T1000 (cell line): ENCODE results near the gene COPE.
"Not testable (repeated sequence)": the region's sequence is repeated elsewhere in the genome, so short reads cannot be mapped to it uniquely, and the experiment has no call there.

Experiments used
- DNase-seq: peaks from one replicate; lab custom pipeline; 2025; ENCODE audit warnings: mixed read lengths; lab: John Stamatoyannopoulos, UW

COPE gene

DNA sequence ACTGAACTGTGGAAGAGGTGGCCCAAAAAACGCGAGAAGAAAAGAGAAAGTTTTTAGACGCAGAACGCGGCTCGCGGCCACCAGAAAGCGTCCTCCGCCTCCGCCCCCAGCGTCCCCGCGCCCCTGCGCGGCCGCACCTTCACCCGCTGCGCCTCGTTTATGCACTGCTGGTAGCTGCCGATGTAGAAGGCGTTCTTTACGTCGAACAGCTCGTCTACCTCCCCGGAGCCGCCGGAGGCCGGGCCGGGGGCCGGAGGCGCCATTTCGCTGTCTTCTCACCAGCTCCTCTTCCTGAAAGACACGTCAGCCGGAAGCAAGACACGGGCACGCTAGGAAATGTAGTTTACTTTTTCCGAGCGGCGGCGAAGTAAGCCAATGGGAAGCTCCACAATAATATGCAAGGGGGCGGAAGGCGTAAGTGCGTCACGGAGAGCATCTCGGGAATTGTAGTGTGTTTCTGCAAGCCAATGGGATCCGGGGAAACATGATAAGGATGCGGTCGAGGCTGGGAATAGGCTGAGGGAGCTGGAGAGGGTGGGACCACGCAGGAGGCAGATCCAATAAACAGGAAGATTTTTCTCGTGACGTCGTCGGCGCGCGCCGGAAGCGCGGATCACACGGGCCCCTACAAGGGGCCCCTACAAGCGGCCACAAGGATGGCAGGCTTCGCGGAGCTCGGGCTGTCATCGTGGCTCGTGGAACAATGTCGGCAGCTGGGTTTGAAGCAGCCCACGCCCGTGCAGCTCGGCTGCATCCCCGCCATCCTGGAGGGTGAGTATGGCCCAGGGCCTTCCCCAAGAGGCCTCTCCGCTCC, at the start of gene COPE, which contains the start of gene DDX49:
Gene COPE, minus strand, starts transcription at position 302 of the 814 bp plus-strand sequence. Its CDS starts 39 bp downstream, at position 263.
Gene DDX49, plus strand, starts transcription at position 630 of the 814 bp plus-strand sequence. Its CDS starts 27 bp downstream, at position 657.
- DNase-seq, result peak; percentile 95

DNA sequence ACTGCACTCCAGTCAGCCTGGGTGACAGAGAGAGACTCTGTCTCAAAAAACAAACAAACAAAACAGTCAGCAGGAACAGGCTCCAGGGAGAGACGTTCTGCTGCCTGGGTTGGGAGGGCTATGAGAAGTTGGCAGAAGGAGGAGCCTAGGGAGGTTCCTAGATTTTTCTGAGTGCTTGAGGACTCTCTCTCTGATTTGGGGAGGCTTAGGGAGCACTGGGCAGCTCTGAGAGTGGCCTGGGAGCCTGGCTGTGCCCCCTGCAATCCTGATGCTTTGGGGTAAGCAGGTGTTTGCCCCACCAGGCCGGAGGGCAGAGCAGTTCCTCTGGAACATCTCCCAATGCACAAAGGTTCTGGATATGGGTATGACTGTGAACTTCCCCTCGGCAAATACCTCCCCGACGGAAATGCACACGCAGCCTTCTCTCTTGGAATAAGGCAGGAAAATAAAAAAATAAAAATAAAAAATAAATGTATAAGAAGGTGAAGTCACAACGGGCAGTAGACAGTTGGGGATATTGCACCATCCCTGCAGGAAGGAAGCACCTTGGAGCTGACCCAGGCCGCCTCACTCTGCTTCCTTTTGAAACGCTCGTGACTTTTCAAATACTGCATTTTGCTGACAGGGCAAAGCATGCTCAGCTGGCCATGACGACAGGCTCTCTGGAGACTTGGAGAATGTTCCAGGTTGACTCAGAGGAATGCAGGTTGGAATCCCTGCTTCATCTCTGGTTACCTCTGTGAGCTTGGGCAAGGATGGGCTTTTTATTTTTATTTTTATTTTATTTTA, 48.4 kb upstream of the COPE start:
- DNase-seq, result peak; percentile 40

DNA sequence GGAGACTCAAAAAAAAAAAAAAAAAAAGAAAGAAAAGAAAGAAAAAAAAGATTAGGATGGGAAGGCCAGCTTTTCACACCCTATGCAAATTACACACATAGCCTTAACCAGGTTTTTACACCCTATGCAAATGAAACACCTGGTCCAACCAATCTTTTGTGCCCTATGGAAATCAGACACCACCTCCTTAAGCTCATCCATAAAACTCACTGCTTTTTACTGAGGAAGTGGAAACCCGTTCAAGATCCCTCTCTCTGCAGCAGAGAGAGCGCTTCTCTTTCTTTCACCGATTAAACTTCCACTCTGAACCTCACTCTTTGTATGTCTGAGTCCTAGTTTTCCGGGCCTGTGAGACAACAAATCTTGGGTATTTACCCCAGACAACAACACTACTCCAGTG, 47.1 kb upstream of the COPE start:
- DNase-seq, result no peak

DNA sequence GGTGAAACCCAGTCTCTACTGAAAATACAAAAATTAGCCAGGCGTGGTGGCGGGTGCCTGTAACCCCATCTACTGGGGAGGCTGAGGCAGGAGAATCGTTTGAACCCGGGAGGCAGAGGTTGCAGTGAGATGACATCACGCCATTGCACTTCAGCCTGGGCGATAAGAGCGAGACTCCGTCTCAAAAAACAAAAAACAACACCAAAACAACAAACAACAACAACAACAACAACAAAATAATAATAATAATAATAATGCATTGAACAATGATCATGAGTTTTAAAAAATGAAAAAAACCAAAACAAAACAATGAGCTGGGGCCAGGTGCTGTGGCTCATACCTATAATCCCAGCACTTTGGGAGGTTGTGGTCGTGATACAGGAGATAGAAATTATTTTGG, 44.9 kb upstream of the COPE start:
- no peak for DNase-seq

DNA sequence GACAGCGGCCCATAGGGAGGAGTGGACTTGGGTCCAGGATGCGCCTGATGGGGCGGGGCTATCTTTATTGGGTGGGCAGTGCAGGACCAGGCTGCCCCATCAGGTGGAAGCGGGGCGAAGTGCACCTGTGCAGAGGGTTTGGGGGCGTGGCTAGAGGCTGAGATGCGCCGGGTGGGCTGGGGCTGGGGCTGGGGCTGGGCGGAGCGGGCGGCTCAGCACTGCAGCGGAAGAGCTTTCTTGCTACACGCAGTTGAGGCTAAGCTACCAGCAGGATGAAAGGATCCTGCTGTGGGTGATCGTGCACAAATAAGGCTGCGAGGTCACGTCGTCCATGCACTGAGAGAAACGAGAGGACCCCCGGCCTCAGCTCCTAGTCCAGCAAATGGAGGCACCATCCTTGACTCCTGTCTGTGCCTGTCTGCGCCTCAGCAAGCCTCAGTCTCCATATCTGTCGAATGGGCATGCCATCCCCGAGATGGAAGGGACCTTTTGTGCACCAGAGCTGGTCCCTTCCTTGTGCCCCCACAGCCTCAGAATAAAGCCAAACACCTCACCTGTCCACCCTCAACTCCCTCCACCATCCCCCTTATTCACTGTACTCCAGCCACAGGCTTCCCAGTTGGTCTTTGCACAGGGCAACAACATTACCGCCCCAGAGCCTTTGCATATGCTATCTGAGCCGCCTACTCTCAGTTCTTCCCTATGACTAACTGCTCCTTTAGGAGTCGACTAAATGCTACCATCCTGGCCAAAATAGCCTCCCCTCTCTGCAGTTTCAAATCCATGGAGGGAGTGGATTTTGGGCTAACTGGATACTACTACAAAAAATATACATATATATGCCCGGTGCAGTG, 42.8 kb upstream of the COPE start:
- DNase-seq, result no peak

DNA sequence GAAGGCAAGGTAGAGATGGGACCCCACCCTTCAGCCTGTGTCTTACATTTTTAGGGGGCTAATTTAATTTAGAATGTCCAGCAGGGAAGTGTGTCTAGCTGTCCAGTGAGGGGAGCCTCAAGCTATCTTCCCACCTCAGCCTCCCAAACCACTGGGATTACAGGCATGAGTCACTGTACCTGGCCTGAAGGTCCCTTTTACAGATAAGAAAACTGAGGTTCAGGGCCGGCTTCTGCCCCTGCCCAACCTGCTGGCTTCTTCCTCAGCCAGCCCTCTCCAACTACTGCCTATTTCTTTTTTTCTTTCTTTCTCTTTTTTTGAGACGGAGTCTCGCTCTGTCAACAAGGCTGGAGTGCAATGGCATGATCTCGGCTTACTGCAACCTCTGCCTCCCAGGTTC, 41.2 kb upstream of the COPE start:
- no peak for DNase-seq

DNA sequence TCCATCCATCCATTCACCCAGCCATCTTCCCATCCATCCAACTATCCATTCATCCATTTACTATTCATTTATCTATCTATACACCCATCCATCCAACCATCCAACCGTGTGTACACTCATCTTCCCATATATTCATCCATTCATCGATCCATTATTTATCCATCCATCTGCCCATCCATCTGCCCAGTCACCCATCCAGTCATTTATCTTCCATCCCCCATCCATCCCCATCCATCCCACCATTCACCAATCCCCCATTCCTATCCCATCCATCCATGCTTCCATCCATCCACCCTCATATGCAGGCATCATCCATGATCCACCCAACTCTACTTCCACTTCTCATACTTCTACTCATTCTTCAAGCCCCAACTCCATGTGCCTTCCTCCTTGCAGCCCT, 35.9 kb upstream of the COPE start:
- no peak for DNase-seq

DNA sequence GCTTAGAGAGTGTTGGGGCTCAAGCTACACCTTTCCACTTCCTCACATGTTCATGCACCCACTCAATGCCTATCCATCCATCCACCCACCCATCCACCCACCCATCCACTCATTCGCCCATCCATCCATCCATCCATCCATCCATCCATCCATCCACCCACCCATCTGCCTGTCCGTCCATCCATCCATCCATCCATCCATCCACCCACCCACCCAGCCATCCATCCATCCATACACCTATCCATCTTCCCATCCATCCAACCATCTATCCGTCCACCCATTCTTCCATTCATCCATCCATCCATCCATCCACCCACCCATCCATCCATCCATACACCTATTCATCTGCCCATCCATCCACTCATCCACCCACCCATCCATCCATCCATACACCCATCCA, 34.9 kb upstream of the COPE start:
- no peak for DNase-seq

DNA sequence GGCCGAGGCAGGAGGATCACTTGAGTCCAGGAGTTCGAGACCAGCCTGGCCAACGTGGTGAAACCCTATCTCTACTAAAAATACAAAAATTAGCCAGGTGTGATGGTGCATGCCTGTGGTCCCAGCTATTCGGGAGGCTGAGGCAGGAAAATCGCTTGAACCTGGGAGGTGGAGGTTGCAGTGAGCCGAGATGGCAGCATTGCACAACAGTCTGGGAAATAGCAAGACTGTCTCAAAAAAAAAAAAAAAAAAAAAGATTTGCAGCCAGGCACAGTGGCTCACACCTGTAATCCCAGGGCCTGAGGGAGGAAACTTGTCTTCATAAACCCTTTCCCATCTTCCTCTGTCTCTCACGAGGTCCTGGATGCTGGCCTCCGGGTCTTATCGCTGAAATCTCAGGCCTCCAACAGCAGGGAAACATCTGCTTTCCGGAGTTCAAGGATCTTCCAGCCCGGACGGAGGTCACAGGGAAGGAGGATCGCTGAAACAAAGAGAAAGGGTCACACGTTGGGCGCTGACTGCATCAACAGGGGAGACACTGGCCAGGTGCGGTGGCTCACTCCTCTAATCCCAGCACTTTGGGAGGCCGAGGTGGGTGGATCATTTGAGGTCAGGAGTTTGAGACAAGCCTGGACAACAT, 33.3 kb upstream of the COPE start:
- not testable (repeated sequence) for DNase-seq

DNA sequence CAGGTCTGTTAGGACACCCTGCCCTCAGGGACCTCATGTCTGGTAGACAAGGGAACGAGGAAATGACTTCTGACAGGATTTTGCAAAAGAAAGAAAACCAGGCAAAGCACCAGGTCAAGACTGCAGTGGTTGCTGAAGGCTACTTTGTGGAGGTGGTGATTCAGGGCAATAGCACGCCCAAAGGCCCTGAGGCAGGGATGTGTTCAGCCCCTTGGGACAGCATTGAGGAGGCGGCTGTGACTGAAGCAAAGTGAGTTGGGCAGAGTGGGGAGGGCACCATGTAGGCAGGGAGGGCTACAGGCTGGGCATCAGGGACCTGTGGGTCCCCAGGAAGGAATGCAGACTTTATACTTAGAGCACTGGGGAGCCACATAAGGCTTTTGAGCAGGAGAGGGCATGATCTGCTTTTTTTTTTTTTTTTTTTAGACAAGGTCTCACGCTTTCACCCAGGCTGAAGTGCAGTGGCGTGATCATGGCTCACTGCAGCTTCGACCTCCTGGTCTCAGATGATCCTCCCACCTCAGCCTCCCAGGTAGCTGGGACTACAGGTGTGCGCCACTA, 32.6 kb upstream of the COPE start:
- peak; percentile 94 for DNase-seq

DNA sequence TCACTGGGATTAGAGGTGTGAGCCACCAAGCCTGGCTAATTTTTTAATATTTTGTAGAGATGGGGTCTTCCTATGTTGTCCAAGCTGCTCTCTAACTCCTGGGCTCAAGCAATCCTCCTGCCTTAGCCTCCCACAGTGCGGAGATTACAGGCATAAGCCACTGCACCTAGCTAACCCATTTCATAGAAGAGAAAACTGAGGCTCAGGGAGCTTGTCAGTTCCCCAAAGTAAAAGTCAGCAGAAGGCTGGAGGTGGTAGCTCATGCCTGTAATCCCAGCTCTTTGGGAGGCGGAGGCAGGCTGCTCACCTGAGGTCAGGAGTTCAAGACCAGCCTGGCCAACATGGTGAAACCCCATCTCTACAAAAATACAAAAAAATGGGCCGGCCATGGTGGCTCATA, 30.7 kb upstream of the COPE start:
- no peak for DNase-seq

DNA sequence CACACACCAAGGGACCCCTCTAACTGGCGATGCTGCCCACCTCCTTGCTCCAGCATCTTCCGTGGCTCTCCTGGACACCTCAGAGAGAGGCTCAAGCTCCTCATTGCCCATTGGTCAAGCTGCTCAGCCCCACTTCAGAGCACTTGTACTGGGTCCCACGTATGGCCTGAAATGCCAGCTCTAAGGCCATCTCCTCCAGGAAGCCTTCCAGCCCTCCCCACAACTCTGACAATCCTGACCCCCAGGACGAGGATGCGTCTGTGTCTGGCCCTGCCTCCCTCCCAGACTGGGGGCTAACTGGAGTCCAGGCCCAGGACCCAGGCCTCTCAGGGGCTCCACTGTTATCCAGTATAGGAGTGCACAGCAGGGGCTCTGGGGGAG, 29.8 kb upstream of the COPE start:
- DNase-seq, result no peak

DNA sequence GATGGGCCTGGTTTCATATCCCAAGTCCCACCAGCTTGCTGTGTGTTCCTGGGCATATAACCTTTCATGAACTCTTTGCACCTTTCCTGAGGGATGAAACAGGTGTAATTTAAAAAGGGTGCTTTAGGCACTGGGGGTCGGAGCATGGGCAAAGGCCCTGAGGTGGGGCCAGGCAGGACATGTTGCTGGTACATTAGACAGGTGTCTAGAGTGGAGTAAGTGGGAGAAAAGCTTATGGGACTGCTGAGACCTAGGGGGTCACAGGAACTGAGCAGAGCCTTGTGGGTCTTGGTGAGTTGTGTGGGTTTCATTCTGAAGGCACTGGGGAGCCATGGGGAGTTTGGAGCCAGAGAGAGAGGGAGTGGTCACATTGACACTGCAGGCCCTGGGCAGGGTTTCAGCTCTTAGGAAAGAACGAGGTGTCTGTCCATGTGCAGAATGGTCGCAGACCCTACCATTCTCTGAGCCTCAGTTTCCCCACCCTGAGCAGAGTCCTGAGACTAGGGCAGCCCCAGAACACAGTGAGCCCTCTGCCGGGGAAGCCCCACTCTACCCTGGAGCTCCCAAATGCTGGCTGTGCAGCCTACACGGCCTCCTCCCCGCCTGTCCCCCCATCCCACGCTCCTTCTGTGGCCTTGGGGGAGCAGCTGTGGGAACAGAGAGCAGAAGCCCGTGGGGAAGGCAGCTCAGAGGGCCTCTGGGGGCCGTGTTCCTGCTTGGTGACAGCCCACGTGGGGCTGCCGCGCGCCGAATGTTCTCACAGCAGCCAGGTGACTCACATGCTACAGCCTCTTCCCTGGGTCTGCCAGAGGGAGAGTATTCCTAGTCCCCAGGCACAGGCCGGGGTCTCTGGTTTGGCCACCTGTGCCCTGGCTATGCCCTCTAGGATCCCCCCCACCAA, 29.1 kb upstream of the COPE start:
- no peak for DNase-seq

DNA sequence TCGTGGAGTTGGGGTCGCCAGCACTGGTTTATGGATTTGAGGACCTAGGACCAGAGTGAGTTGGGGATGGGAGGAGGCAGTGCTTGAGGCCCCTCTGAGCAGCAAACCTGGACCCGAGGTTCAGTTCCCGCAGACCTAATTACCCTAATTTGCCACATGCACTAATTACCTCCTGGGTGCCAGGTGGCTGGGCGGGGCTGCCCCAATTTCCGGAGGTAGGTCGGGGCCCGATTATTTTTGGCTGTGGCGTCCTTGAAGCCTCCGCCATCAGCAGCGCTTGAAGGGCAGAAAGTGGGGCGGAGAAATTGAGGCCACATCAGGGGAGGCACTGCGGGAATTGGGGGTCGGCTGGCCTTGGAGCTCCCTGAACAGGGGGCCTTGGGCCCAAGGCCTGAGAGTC, 27.7 kb upstream of the COPE start:
- DNase-seq, result no peak

DNA sequence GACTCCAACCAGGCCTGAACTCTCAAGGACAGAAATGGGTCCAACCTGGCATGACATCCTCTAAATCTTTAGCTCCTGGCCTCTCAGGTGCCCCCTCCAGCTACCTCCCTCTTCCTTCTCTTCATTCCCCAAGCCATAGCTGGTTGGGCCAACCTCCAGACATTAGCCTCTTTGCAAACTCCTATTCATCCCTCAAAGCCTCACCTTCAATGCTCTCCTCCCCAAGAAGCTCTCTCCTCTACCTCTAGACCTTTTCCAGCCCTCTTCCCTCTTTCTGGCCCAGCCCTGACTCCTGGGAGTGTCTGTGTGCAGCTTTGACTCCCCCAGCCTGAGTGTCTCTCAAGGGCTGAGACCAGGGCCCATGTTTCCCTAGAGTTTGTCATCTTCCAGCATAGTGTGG, 27.1 kb upstream of the COPE start:
- no peak for DNase-seq

DNA sequence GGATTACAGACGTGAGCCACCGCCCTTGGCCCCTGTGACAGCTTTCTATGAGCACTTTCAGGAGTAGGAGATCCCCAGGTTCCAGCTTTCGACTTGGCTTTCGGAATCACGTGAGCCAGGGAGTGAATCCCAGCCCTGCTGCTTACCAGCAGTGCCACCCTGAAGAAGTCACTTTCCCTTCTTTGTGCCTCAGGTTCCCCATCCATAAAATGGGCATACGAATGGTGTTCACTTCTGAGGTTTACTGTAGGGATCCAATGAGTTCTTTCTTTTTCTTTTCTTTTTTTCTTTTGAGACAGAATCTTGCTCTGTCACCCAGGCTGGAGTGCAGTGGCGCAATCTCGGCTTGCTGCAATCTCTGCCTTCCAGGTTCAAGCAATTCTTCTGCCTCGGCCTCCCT, 26.1 kb upstream of the COPE start:
- DNase-seq, result no peak

DNA sequence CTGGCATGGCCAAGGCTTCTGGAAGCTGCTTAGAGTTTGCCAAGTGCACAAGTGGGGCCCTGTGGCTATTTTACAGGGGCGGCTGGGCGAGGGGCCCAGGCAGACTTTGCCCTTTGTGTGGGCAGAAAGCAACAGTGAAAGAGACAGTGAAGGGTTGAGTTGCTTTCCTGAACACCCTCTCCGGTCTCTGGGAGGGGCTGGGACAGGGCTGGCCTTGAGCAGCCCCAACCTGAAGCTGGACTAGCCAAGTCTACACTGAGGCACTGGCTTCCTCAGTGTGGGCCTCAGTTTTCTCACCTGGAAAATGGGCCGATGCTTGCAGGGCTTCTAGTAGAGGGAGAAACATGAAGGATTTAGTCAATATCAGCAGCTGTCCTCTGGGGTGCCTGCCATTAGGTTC, 24.3 kb upstream of the COPE start:
- no peak for DNase-seq

DNA sequence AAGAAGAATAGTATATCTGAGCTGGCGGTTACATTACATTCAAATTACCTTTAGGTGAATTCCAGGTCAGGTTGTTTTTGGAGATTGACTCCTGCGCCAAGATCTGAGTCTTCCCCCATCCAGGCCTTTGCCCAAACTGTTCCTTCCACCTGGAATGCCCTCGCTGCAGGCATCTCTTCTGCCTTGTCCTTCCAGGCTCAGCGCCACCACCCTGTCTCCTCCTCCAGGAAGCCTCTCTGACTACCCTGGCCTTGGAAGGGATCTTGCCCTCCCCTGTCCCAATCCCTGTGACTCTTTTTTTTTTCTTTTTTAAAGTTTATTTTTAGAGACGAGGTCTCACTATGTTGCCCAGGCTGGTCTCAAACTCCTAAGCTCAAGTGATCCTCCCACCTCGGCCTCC, 23.5 kb upstream of the COPE start:
- no peak for DNase-seq

DNA sequence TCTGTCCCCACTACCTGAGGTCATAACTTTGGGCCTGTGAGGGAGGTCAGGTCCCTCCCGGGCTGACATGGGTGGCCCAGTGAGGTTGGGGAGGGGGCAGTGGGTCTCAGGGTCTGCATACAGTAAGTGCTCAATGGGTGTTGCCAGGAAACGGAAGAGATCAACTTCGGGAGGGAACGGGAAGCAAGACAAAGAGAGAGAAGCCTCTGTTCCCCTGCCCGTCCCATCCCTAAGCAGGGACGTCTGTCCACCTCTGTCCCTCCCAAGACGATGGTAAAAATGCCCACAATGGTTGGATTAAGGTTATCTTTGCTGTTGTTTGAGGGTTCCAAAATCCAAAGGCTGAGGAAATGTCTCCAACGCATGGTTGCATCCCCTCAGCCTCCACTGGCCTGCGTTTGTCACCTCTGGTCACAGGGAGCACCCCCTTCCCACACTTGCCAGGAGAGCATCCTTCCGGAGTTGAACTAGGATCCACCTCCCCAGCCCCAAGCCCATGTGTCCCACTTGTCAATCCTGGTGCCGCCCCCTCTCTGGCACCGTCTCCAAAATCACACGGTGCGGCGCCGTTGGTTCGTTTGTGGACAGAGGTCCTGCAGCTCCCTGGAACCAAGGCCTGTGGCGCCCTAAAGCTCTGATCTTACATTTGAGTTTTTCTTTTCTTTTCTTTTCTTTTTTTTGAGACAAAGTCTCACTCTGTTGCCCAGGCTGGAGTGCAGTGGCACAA, 22.6 kb upstream of the COPE start:
- DNase-seq, result no peak
